ENCODE data around the gene FRMD4A.

Gene FRMD4A

GRCh38 chr10:14190702-14191101, 140.0 kb downstream of the FRMD4A start:
- DNase-seq (ENCODE audit: low read depth in 2 of 2) = no peak

- DNase-seq (ENCODE audit: low read depth in 2 of 2) = no peak
Observed at GRCh38 chr10:14186245-14186644, 144.5 kb downstream of the FRMD4A start.

GRCh38 chr10:14185316-14186045, 145.2 kb downstream of the FRMD4A start:
- no peak for DNase-seq (ENCODE audit: low read depth in 2 of 2)

GRCh38 chr10:14184841-14185315, 145.8 kb downstream of the FRMD4A start:
- DNase-seq (ENCODE audit: low read depth in 2 of 2) = no peak

GRCh38 chr10:14182781-14183180, 147.9 kb downstream of the FRMD4A start:
- no peak for DNase-seq (ENCODE audit: low read depth in 2 of 2)

- no peak for DNase-seq (ENCODE audit: low read depth in 2 of 2)
Observed at GRCh38 chr10:14181567-14181936, 149.2 kb downstream of the FRMD4A start.

GRCh38 chr10:14180911-14181566, 149.7 kb downstream of the FRMD4A start:
- DNase-seq (ENCODE audit: low read depth in 2 of 2) = no peak

- DNase-seq (ENCODE audit: low read depth in 2 of 2) = no peak
Observed at GRCh38 chr10:14179251-14179650, 151.5 kb downstream of the FRMD4A start.

GRCh38 chr10:14173706-14174594, 156.8 kb downstream of the FRMD4A start:
- DNase-seq (ENCODE audit: low read depth in 2 of 2) = no peak

- DNase-seq (ENCODE audit: low read depth in 2 of 2) = no peak
Observed at GRCh38 chr10:14173391-14173705, 157.4 kb downstream of the FRMD4A start.

- DNase-seq (ENCODE audit: low read depth in 2 of 2) = no peak
Observed at GRCh38 chr10:14172336-14172950, 158.3 kb downstream of the FRMD4A start.

GRCh38 chr10:14171336-14171735, 159.4 kb downstream of the FRMD4A start:
- no peak for DNase-seq (ENCODE audit: low read depth in 2 of 2)

- DNase-seq (ENCODE audit: low read depth in 2 of 2) = no peak
Observed at GRCh38 chr10:14163377-14164086, 167.2 kb downstream of the FRMD4A start.

- no peak for DNase-seq (ENCODE audit: low read depth in 2 of 2)
Observed at GRCh38 chr10:14162629-14163344, 167.9 kb downstream of the FRMD4A start.

- DNase-seq (ENCODE audit: low read depth in 2 of 2) = no peak
Observed at GRCh38 chr10:14162061-14162460, 168.7 kb downstream of the FRMD4A start.

- no peak for DNase-seq (ENCODE audit: low read depth in 2 of 2)
Observed at GRCh38 chr10:14160299-14160698, 170.4 kb downstream of the FRMD4A start.

GRCh38 chr10:14158575-14158974, 172.1 kb downstream of the FRMD4A start:
- DNase-seq (ENCODE audit: low read depth in 2 of 2) = no peak

GRCh38 chr10:14156104-14156503, 174.6 kb downstream of the FRMD4A start:
- DNase-seq (ENCODE audit: low read depth in 2 of 2) = no peak

GRCh38 chr10:14153570-14154055, 177.1 kb downstream of the FRMD4A start:
- DNase-seq (ENCODE audit: low read depth in 2 of 2) = no peak

GRCh38 chr10:14151571-14151970, 179.2 kb downstream of the FRMD4A start:
- DNase-seq (ENCODE audit: low read depth in 2 of 2) = no peak

GRCh38 chr10:14150526-14150925, 180.2 kb downstream of the FRMD4A start:
- no peak for DNase-seq (ENCODE audit: low read depth in 2 of 2)

All from stimulated activated CD8-positive, alpha-beta memory T cell treated with anti-CD3 and anti-CD28 coated beads, Interleukin-7, amount 100 ng/mL, for 1 hour (primary cell).